ELR (cell line): ENCODE measurements around the gene ALKBH1.
"Not testable (repeated sequence)": the region's sequence is repeated elsewhere in the genome, so short reads cannot be mapped to it uniquely, and the experiment has no call there.

Experiments
- DNase-seq: peaks from one replicate; pipeline ENCODE4 v3.0.0-alpha.2; 2015; ENCODE audit warnings: low read depth

Gene ALKBH1, protein sequence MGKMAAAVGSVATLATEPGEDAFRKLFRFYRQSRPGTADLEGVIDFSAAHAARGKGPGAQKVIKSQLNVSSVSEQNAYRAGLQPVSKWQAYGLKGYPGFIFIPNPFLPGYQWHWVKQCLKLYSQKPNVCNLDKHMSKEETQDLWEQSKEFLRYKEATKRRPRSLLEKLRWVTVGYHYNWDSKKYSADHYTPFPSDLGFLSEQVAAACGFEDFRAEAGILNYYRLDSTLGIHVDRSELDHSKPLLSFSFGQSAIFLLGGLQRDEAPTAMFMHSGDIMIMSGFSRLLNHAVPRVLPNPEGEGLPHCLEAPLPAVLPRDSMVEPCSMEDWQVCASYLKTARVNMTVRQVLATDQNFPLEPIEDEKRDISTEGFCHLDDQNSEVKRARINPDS

DNA sequence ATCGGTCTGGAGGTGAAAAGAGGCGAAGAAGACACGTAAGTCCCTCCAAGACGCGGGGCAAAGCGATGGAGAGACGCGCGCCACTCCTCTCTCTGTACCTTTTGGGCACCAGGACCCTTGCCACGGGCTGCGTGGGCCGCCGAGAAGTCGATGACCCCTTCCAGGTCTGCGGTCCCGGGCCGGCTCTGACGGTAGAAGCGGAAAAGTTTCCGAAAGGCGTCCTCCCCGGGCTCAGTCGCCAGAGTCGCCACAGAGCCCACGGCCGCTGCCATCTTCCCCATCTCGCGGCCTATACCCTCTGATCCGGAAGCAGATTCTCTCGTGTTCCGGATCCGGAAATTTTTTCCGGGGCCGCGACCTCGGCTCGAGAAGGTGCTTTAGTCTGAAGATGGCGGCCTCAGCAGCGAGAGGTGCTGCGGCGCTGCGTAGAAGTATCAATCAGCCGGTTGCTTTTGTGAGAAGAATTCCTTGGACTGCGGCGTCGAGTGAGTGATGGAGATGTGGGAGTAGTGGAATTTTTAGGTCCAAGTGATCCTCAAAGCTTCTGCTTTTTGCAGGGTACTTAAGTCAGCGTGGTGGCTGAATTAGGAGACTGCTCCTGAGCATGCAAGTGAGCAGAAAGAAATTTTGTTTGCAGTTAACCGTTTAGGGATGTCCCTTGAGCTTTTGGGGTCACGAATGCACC is at the start of gene ALKBH1, which contains the start of gene SLIRP:
TSS of gene ALKBH1 (minus strand) at position 300 of the 685 bp plus-strand sequence. CDS start at position 281, 19 bp downstream.
TSS of gene SLIRP (plus strand) at position 380 of the 685 bp plus-strand sequence. CDS start at position 389, 9 bp downstream.
- peak; percentile 90 for DNase-seq

DNA sequence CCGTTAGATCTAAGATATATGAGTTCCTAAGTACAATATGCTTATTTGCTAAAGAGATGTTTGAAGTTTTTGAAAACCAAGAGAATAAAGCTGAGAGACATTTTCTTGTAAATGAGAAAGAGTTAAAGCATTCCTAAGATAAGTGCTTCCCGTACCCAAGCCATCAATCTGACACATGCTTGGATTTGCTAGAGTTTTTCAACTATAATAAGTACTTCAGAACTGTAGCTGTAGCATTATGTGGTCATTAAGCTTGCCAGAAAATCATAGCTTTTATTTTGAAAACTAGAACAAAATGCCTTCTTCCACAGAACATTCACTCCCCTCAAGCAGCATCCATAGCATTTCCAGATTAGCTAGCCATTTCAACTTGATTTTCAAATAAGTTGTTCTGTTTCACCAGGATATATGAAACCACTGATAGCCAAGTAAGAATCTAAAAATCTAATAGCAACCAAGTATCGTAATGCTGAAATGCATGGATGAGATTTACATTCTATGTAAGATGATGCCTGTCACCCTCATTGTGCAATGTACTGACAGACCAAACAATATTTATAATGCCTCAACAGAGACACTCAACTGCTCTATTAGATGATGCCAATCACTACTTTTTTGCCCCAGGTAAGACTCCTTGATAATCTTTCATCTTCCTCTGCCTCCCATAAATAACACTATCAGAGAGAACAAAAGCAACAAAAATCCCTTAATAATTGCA is 45.1 kb upstream of the ALKBH1 start:
- no peak for DNase-seq

DNA sequence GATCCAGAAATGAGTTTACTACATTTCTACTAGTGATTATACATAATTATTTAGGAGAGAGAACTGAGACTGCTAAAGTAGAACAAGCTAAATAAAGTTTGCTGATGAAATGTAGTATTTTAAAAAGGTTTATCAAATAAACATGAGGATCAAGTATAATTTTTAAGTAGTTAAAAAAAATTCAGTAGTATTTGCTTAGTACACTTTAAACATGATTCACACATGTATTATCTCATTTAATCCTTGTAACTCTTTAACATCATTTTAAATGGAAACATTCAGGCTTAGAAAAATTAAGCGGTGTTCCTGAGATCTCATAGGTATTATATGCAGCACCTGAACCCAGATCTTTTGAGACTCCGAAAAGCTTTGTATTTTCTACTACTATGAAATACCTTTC is 44.4 kb upstream of the ALKBH1 start:
- DNase-seq, result no peak

DNA sequence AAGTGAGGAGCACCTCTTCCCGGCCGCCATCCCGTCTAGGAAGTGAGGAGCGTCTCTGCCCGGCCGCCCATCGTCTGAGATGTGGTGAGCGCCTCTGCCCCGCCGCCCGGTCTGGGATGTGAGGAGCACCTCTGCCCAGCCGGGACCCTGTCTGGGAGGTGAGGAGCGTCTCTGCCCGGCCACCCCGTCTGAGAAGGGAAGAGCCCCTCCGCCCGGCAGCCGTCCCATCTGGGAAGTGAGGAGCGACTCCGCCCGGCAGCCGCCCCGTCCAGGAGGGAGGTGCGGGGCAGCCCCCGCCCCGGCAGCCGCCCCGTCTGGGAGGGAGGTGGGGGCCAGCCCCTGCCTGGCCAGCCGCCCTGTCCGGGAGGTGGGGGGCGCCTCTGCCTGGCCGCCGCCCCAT is 39.6 kb upstream of the ALKBH1 start:
- DNase-seq, result not testable (repeated sequence)

DNA sequence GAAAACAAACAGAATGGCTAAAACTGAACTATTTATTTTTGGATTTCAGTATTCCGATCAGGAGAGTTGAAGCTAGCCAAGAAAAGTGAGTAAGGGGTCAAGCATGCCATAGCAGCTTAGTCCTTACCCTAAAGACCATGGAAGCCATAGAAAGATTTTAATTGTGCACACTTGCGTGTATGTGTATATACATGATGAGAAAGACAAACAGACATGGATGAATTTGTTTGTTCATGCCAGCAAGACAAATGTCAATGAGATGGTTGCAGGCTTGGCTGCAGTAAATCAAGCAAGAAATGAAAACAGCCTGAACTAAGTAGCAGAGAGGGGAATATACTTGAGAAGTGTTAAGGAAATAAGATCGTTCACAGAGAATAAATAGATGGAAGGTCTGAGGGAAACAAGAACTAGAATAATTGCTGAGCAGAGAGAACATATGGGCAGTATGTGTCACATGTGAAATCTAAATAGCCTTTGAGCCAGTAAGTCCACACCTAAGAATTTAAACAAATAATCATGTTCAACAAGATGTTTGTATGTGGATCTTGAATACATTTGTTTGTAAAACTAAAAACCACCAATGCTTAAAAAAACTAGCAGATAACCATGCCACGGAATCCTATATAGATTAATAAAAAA is 38.4 kb upstream of the ALKBH1 start:
- DNase-seq, result no peak

DNA sequence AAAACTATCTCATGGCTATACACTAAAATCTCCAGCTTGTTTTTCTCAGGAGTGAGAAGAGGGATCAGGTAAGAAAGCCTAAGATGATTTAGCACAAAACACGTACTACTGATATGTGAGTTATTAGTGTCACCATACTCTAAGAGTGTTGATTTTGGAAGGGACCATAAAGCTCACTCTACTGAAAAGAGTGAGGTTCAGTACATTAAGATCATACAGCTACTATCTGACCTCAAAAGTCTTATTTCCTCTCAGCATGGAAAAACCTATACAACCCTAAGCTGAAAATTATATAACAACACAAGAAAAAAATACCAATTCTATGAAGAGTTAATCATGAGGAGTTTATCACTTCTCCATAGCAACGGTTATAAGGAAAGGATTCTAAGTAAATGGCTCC is 33.6 kb upstream of the ALKBH1 start:
- DNase-seq, result no peak

DNA sequence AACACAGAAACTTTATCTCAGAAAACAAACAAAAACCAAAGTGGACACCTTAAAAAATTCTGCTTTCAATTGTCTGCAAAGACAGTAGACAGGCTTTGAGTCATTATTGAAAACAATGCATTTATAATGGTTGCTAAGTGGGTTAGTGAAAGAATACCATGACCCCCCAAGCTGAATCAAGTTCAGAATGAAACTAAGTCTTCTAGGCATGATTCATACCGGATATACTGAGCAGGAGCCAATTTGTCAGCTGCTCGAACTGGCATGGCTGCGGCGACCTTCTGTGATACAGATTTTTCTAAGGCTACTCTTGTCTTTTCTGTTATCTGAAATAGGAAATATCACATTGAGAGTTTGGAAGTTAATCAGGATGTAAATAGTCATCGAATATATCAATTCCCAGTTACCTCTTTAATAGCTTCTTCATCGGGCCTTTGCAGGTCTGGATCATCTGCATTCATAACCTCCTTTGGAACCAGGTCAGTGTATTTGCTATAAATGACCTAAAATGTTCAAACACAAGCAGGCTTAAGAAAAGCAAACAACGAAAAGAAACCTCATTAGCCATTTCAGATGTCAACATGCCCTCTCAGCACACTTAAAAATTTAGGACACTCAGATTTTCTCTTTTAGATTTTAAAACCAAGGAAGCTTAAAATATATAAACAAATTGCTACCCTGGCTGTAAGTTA is 30.9 kb upstream of the ALKBH1 start:
- peak; percentile 38 for DNase-seq

DNA sequence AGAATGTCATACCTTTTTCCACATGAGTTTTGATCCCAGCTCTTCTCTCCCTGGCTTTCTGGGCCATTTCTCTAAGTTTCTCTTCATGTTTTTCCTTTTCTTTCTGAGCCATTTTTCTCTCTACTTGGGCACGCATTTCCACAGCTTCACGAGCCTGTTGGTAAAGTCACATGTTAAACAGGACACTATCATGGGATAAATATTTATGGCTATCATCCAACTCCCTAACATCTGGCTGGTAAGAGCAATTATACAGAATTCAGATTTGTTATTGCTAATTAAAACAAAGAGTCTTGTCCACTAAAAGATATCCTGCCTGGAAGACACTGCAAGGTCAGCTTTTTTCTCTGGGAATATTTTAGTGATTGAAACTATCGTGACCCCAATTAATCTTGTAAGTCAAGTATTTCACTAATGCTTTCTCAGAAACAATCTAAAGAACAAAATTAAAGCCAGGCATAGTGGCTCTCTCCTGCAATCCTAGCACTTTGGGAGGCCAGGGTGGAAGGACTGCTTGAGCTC is 23.2 kb upstream of the ALKBH1 start:
- DNase-seq, result peak; percentile 35

DNA sequence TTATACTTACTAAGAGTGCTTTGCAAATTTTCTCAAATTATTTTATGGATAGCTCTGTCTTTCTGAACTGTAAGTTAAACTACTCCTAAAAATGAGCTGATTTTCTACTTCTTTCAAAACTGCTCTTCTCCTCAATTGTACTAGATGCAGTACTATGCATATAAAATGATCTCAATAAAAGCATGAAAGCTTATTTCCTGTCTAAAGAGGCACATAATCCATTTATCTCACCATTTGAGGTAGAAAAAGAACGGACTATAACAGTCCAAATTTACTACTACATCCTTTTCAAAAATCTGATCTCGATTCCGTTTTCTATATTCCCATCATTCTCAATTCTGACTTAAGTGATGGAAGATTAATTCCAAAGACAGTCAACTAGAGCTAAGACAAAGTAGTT is 14.5 kb upstream of the ALKBH1 start:
- DNase-seq, result no peak

DNA sequence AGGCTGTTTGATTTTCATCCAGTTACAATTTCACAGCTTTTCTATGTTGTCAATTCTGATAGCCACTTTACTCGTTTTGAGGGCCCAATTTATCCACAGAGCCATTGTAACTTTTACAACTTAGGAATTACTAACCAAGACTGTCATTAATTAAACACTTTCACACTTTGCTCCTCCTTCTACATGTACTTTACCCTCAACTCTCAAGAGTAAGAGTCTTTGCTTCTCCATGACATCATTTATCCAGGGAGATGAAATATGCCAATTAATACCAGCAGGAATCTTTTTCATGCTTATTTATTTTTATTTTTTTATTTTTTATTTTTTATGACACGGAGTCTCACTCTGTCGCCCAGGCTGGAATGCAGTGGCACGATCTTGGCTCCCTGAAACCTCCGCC is 13.6 kb upstream of the ALKBH1 start:
- DNase-seq, result no peak

DNA sequence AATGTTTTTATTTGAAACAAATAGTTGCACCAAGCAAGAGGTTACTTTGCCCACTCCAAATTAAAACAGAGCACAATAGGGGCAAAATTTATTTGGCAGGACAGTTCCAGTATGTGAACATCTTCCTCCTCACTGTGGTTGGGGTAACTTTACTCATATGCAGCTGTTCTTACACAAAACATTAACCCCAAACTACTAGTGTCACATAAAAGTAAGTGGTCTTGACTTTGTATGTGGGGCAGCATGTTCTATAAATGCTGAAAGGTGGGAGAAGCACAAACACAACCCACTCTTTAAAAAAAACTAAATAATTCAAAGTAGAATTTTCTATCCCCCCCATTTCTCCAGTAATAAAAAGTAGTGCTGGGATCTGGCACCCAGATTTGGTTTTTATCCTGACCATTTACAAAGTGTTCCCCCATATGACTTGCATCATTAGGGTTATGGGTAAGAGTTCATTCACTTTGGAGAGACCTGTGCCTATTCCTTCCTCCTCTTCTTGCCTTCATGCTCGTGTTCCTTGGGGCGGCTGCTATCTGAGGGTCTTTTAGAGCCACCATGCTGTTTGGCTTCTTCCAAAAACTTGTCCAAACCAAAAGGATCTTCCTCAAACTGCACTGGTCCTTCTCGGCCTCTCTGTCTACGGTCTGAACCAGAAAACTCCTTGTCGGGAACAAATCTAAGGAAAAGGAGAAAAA is 9.9 kb upstream of the ALKBH1 start:
- no peak for DNase-seq

DNA sequence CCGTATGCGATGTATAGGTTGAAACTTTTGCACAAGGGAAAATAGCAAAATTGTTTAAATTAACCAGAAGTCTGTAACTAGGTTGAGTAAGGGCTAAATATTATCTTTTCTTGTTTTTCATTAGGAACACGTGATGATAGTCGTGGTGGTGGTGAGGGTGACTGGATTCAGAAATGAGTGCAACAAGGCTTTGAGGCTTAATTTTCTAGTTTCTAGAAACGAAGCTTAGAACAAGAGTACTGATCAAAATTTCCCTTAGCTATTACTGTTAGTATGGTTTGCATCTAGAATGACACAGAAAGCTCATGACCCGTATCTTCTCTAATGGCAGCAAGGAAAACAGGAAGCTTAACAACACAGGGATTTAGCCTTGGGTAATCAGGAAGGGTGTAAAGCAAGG is 7.1 kb upstream of the ALKBH1 start:
- no peak for DNase-seq

DNA sequence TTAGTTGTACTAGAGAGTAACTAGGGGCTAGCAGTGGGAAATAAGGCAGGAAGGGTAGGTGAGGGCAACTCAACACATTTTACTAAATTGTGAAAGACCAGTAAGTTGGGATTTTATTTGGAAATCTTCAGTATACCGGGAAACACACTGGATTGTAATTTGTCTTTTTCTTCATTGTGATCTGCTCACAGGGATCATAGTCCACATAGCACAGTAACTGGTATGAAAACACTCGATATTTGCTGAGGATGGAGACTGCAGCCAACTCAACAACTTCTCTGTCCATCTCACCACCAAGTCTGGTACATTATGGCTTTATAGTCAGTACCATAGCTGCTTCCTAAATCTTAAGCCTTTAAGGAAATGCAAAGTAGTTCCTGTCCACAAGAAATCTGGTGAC is 2.5 kb upstream of the ALKBH1 start:
- no peak for DNase-seq

DNA sequence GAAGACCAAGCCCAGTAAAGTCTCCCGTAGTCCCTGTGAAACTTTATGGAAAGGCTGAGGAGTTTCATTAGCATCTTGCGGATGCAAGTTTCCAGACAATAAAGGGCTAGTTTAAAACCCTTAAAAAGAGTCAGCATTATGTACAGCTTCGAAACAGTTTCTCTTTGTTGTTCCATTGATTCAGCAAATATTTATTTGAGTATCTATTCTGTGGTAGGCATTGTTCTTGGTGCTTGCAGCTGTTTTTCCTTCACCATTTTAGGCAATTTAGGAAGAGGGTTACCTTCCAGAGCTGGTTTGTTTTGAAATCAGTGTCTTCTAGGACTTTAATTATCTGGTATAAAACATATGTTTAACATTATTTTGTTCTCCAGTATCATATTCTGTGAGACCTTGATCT is 1.6 kb upstream of the ALKBH1 start:
- DNase-seq, result no peak

DNA sequence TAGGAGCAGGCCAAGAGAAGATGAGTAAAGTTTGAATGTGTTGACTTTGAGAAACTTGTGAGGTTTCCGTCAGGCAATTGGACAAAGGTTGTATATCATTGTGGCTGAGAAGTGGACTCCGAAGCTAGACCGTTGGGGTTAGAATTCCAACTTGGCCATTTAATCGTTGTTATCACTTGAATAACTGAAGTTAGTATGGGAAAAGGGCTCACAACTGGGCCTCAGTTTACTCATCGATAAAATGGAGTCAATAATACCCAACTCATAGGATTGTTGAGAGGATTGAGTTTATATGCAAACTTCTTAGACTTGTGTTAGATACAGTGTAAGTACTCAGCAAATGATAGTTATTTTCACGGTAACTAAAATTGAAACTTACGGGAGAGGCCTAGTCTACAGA is 926 bp upstream of the ALKBH1 start:
- DNase-seq, result no peak

DNA sequence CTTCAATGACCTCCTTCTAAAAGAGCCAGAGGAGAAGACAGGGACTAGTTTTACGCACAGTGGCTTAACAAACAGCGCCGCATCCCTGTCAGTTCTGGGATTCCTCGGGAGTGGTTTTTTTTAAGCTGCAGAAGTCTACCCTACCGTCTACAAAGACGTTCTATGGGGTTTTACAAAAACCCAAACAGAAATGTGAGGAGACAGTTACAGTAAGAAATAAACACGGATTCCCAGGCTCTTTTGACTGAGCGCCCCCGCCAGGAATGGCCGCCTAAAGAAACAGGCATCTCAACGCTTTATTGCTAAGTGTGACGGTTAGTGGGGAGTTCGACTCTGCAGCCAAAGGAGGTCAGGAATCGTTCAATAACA is 484 bp downstream of the ALKBH1 start:
- peak; percentile 57 for DNase-seq

DNA sequence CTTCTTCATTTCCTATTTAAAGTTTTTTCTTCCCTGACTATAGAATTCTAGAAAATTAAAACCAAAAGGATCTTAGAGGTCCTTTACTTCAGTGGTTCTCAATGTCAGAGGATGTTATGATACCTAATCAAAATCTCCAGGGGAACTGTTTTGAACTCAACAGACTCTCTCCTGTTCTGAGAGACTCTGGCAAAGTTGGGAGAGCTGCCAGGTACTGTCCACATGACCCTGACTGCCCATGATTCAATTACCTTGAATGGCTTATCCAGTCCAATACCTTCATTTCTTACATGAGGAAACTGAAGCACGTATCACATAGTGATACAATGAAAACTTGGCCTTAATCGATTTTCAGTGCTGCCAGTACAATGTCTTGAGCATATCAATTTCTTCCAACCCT is 16.6 kb downstream of the ALKBH1 start:
- DNase-seq, result no peak

DNA sequence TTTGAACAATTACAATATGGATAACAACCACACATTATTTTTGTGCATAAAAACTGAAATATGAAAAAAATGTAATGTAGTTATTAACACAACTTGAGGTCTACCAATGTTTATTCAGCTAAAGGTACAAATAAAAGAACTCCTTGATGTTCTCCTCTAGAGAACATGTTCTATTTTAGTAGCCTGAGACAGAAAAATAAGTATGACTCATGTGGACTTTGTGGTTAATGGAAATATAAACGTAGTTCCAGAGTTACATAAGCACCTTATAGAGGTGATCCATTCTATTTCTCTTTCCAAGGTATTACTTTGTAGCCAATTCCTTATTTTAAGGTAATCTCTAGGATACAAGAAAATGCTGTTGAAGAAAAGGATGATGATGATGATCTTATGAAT is 25.7 kb downstream of the ALKBH1 start:
- DNase-seq, result peak; percentile 62

DNA sequence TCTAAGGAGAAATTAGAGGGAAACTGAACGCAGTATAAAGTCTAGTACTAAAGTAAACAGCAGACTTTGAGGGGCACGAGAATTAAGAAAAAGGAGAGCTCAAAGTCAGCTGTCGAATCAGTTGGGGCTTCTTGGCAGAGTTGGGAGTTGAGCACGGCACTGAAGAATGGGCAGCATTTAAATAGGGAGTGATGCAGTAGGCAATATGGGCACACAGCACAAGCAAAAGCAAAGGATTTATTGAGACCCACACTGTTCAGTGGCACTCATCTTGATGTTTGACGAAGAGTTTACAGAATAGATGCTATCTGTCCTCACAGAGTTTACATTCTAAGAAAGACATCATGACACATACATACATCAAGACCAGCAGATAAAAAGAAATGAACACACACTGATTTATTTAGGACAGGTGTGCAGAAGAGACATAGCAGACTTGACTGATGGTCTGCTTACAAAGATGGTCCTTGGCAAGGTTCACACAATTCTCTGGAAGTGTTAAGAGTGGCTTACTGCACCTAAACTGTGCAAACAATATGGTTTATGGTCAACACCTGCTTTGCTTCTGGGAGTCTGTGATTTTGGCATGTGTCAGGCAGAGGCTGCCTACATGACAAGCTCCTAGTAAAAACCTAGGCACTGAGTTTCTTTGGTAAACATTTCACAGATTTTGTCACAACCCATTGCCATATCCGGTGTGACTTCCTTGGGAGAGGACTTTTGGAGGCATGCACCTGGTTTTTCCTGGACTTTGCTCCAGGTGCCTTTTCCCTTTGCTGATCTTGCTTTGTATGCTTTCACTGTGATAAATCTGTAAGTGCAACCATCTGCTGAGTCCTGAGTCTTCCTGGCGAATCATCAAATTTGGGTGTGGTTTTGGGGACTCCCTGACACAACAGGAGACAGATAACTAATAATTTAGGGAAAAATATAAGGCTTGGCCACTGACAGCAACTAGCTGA is 26.3 kb downstream of the ALKBH1 start:
- DNase-seq, result peak; percentile 48

DNA sequence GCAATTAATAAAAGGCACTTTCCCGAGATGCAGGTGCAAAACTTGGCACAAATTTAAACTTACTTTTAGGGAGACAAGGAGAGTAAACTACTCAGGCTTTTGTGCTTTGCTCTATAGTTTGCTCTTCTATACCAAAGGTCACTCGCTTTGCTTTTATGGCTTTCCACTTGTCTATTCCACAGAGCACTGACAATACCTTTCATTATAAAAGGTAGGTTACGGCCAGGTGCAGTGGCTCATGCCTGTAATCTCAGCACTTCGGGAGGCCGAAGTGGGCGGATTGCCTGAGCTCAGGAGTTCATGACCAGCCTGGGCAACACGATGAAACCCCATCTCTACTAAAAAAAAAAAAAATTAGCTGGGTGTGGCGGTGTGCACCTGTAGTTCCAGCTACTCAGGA is 32.9 kb downstream of the ALKBH1 start:
- no peak for DNase-seq
